H9 (cell line): ENCODE data around the gene CD59. TPM values are rescaled to one million over a fixed set of nuclear protein-coding genes. Genes with fewer than 3 reads are reported as not detected.

Experiments used
- DNase-seq: peaks from one replicate; pipeline ENCODE4 v3.0.0-alpha.2; 2017
- H2AFZ ChIP-seq: one replicate; pipeline ENCODE4 v1.6.1; 2013; ENCODE audit warnings: mild to moderate bottlenecking, low read length, control low read depth, moderate library complexity
- H2AK5ac ChIP-seq: 2 replicates; pipeline ENCODE4 v1.6.1; 2013; ENCODE audit warnings: low read length, control low read depth, mixed read lengths; ENCODE audit not compliant: insufficient read length
- H2BK120ac ChIP-seq: one replicate; pipeline ENCODE4 v1.6.1; 2013; ENCODE audit warnings: low read depth, mild to moderate bottlenecking, low read length, control low read depth, inconsistent platforms; ENCODE audit not compliant: poor library complexity, severe bottlenecking
- H2BK12ac ChIP-seq: 2 replicates; pipeline ENCODE4 v1.6.1; 2013; ENCODE audit warnings: low read length, control low read depth, mixed read lengths, low read depth; ENCODE audit not compliant: insufficient read length
- H2BK15ac ChIP-seq: 2 replicates; pipeline ENCODE4 v1.6.1; 2013; ENCODE audit warnings: low read depth, low read length, control low read depth
- H2BK20ac ChIP-seq: one replicate; pipeline ENCODE4 v1.6.1; 2013; ENCODE audit warnings: low read depth, mild to moderate bottlenecking, low read length, control low read depth, inconsistent platforms; ENCODE audit not compliant: poor library complexity, severe bottlenecking
- H2BK5ac ChIP-seq: 2 replicates; pipeline ENCODE4 v1.6.1; 2013; ENCODE audit warnings: low read length, control low read depth, mixed read lengths; ENCODE audit not compliant: insufficient read length
- H3K14ac ChIP-seq: 2 replicates; pipeline ENCODE4 v1.6.1; 2013; ENCODE audit warnings: low read length, control low read depth; ENCODE audit not compliant: insufficient read depth
- H3K18ac ChIP-seq: 2 replicates; pipeline ENCODE4 v1.6.1; 2013; ENCODE audit warnings: low read depth, mild to moderate bottlenecking, mixed read lengths, low read length, control low read depth; ENCODE audit not compliant: insufficient read length
- H3K23ac ChIP-seq: 2 replicates; pipeline ENCODE4 v1.6.1; 2013; ENCODE audit warnings: low read length, control low read depth, mixed read lengths, low read depth; ENCODE audit not compliant: insufficient read length
- H3K23me2 ChIP-seq: 2 replicates; pipeline ENCODE4 v1.6.1; 2013; ENCODE audit warnings: low read depth, mild to moderate bottlenecking, mixed read lengths, low read length, control low read depth; ENCODE audit not compliant: insufficient read length, poor library complexity, severe bottlenecking
- H3K27ac ChIP-seq: 2 replicates; pipeline ENCODE4 v1.5.1; 2013; ENCODE audit warnings: low read length, control low read depth, mixed read lengths, low read depth; ENCODE audit not compliant: insufficient read length
- H3K27me3 ChIP-seq: 2 replicates; pipeline ENCODE4 v1.6.1; 2013; ENCODE audit warnings: low read length, control low read depth, inconsistent platforms; ENCODE audit not compliant: insufficient read depth
- H3K4ac ChIP-seq: 2 replicates; pipeline ENCODE4 v1.6.1; 2013; ENCODE audit warnings: low read depth, mild to moderate bottlenecking, control low read depth, inconsistent platforms, low read length, moderate library complexity
- H3K4me1 ChIP-seq: 2 replicates; pipeline ENCODE4 v1.6.1; 2013; ENCODE audit warnings: low read length, control low read depth, inconsistent platforms; ENCODE audit not compliant: insufficient read depth
- H3K4me2 ChIP-seq: 2 replicates; pipeline ENCODE4 v1.6.1; 2013; ENCODE audit warnings: low read length, control low read depth, mixed read lengths; ENCODE audit not compliant: insufficient read length, insufficient read depth
- H3K56ac ChIP-seq: 2 replicates; pipeline ENCODE4 v1.6.1; 2013; ENCODE audit warnings: low read depth, mild to moderate bottlenecking, mixed read lengths, low read length, control low read depth; ENCODE audit not compliant: insufficient read length
- H3K79me1 ChIP-seq: 2 replicates; pipeline ENCODE4 v1.6.1; 2013; ENCODE audit warnings: low read depth, mild to moderate bottlenecking, moderate library complexity, low read length, control low read depth, inconsistent platforms; ENCODE audit not compliant: insufficient read depth, poor library complexity, severe bottlenecking
- H3K79me2 ChIP-seq: 2 replicates; pipeline ENCODE4 v1.6.1; 2013; ENCODE audit warnings: low read length, control low read depth, inconsistent platforms; ENCODE audit not compliant: insufficient read depth
- H3K9ac ChIP-seq: 2 replicates; pipeline ENCODE4 v1.6.1; 2013; ENCODE audit warnings: low read length, control low read depth, mixed read lengths; ENCODE audit not compliant: insufficient read length; ENCODE audit errors: extremely low read depth
- H3K9me3 ChIP-seq: one replicate; pipeline ENCODE4 v1.6.1; 2013; ENCODE audit warnings: low read depth, low read length, inconsistent platforms; ENCODE audit not compliant: control insufficient read depth
- H3T11ph ChIP-seq: one replicate; pipeline ENCODE4 v1.6.1; 2013; ENCODE audit warnings: mild to moderate bottlenecking, low read length, control low read depth, inconsistent platforms
- H4K20me1 ChIP-seq: one replicate; pipeline ENCODE4 v1.6.1; 2013; ENCODE audit not compliant: control insufficient read depth, insufficient read length, insufficient read depth
- H4K5ac ChIP-seq: 2 replicates; pipeline ENCODE4 v1.6.1; 2013; ENCODE audit warnings: low read depth, mild to moderate bottlenecking, mixed read lengths, low read length, control low read depth; ENCODE audit not compliant: insufficient read length
- H4K8ac ChIP-seq: replicated peaks from 2 replicates; pipeline ENCODE4 v1.6.1; 2013; ENCODE audit warnings: low read length, control low read depth, mixed read lengths, low read depth; ENCODE audit not compliant: insufficient read length
- H4K91ac ChIP-seq: 2 replicates; pipeline ENCODE4 v1.6.1; 2013; ENCODE audit warnings: low read depth, mild to moderate bottlenecking, moderate library complexity, mixed read lengths, low read length, control low read depth; ENCODE audit not compliant: insufficient read length
- H3K27ac Mint-ChIP-seq, 3 experiments: 2 replicates in 2 of 3; 3 replicates in 1 of 3; pipeline ENCODE4 v1.8.0; 2020 to 2021; ENCODE audit warnings: mixed read lengths in 3 of 3, mild to moderate bottlenecking in 1 of 3, moderate library complexity in 1 of 3
- H3K27me3 Mint-ChIP-seq: 2 replicates; pipeline ENCODE4 v1.8.0; 2021; ENCODE audit warnings: low read depth, mild to moderate bottlenecking, moderate library complexity, mixed read lengths
- H3K36me3 Mint-ChIP-seq, 3 experiments: 2 replicates in 2 of 3; 3 replicates in 1 of 3; pipeline ENCODE4 v1.8.0; 2020 to 2021; ENCODE audit warnings: low read depth in 3 of 3, mixed read lengths in 3 of 3; ENCODE audit not compliant: insufficient read depth in 1 of 3
- H3K4me1 Mint-ChIP-seq, 2 experiments: 2 replicates each; pipeline ENCODE4 v1.8.0; 2020; ENCODE audit warnings: mixed read lengths in 2 of 2
- H3K4me3 Mint-ChIP-seq, 2 experiments: 2 replicates in 1 of 2; 3 replicates in 1 of 2; pipeline ENCODE4 v1.8.0; 2020 to 2021; ENCODE audit warnings: mild to moderate bottlenecking in 2 of 2, mixed read lengths in 2 of 2, moderate library complexity in 1 of 2
- H3K9me3 Mint-ChIP-seq, 2 experiments: 2 replicates in 1 of 2; 3 replicates in 1 of 2; pipeline ENCODE4 v1.8.0; 2020; ENCODE audit warnings: mild to moderate bottlenecking in 2 of 2, mixed read lengths in 2 of 2, moderate library complexity in 1 of 2
- CTCF ChIP-seq: fragments of 200-600 bp; sonication (generic); conservative IDR thresholded peaks from 3 replicates; pipeline ENCODE4 v1.8.0; 2021; ENCODE audit warnings: antibody characterized with exemption, mild to moderate bottlenecking
- WGBS: extraction: QIAGEN DNeasy Blood & Tissue Kit; methylation state at CpG from one replicate; pipeline ENCODE4 v1.1.7; 2013; ENCODE audit warnings: missing lambda C conversion rate, low lambda C conversion rate, mixed read lengths; ENCODE audit not compliant: insufficient read length; ENCODE audit errors: extremely low coverage; 5-methylcytosine and 5-hydroxymethylcytosine counted together
- total RNA-seq: library from RNA; stranded (reverse); gene quantifications from 2 replicates; pipeline ENCODE4 v1.2.1, GENCODE V29; 2021

CD59 gene
- total RNA-seq, 1 experiment from 2014 or later = 91.5 TPM

- Histone ChIP-seq H2BK15ac (no peak overlapping the region), H2BK20ac (no peak overlapping the region), H3K23me2 (no peaks in the 10 kb centered on the region), H2AK5ac (no peak overlapping the region), H2BK120ac (no peak overlapping the region), H3K79me1 (no peaks in the 10 kb centered on the region), H3K9ac (no peak overlapping the region), H2AFZ (no peak overlapping the region), H3T11ph (no peak overlapping the region), H4K8ac (no peak overlapping the region), H3K27me3 (no peaks in the 10 kb centered on the region), H2BK12ac (no peak overlapping the region), H3K4me2 (no peak overlapping the region), H3K79me2 (no peaks in the 10 kb centered on the region; the same call in 1 of the 2 replicates), H4K20me1 (no peaks in the 10 kb centered on the region), H3K4ac (no peak overlapping the region), H3K9me3 (no peaks in the 10 kb centered on the region), H4K5ac (no peak overlapping the region), H3K4me1 (no peaks in the 10 kb centered on the region), H3K14ac (no peak overlapping the region), H3K56ac (no peak overlapping the region), H3K18ac (no peak overlapping the region), H3K23ac (no peak overlapping the region), H3K27ac (no peak overlapping the region), H4K91ac (no peak overlapping the region), H2BK5ac (no peak overlapping the region)
- Mint-ChIP-seq H3K4me1 (peaks cover 3% of the 10 kb centered on the region in 2 experiments), H3K9me3 (no peaks in the 10 kb centered on the region), H3K27ac (no peak overlapping the region), H3K4me3 (no peak overlapping the region), H3K27me3 (no peaks in the 10 kb centered on the region), H3K36me3 (peaks cover 0 to 39% (median 35%) of the 10 kb centered on the region in 3 experiments; a peak in 6 of 7 replicates)
- DNase-seq = no peak
- TF ChIP-seq CTCF = no peak
- no CpG with 5 or more reads among the region's 2 CpGs for WGBS
Measured at GRCh38 chr11:33718440-33718839, 17.8 kb downstream of the CD59 start.
